ENCODE results near the gene DYRK2.

DYRK2 gene

DNA sequence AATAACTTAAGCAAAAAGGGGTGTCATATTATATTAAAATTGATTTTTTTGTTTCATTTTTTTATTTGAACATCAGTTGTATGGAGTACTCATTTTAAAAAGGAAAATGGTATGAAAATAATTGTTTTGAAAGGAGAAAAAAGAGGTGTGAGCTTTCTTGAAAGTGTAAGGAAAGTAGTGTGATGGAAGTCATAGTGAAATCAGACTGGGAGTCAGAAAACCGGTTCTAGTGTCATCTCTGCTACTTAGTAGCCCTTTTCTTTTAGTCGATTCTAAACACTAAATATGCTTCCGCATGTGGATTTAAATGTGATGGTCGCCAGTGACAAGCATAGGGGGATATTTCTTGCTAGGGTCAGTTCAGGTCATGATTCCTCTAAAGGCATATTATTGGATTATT, 1.8 kb upstream of the DYRK2 start:
- no peak for DNase-seq

DNA sequence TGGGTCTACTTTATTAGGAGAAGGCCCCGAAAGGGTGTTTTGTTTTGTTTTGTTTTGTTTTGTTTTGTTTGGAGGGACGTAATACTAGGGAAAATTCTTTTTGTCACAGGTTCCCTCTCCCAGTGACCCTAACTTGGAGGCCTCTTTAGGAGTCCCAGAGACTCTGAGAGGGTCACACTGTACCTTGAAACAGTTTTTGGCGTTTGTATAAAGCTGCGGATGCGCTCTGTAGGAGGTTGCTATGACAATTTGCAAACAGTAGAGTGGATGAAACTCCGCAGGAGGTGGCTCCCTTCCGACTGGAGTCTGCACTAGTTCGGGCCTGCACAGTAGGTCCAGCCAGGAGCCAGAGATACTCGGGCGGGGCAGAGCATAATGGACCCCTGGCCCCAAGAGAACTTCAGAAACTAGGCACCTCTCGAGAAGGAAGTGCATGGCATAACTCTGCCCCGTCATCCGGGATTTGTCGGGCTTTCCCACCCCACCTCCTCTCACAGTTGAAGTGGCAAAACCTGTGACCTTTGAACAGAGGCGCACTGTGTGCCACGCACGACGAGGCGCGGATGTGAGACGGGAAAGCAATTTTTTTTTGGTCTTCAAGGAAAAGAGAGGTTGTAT, 1.3 kb upstream of the DYRK2 start:
- DNase-seq, result no peak

DNA sequence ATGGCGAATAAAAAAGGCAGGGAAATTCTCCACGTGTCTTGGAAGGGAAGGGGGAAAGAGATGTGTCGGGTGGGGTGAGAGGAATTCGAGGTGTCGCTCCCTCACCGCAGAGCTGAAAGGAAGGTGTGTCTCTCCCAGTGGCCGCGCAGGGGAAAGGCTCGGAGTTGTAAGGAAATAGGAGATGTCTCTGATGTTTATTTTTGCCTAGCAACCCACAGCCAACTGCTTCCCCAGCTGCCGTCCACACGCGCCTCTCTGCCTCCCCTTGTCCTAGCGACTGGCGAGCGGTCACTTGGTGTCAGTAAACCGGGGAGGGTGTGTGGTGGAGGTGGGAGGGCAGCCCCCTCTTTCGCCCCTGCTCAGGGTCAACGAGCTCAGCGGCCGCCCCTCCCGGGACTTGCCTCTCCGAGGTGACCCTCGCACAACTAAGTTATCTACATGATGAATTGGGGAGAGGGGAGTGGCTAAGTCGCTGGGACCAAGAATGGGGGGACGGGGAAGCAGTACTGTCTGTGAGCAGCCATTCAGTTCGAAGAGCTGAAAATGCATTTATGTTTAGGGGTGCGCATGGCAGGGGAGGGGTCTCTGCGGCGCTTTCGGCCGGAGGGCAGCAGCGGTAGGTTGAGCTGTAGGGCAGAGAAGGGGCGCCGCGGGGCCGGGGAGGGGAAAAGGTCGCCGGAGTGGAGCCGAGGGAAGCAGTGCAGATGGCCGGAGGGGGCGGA, 585 bp upstream of the DYRK2 start:
- DNase-seq, result peak; percentile 2 to 61 (median 26)

DNA sequence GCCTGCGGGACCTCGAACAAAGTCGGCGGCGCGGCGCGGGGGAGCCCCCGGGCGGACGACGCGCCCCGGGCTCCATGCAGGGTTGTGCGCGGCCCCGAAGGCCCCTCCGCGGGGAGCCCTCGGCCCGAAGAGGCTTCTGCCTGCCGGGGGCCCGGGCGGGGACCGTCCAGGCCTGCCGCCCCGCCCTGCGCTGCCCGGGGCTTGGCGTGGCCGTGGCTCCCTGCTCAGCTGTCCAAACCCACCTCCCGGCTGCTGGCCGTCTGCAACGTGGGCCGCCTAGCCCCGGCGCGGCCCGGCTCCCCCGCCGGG, 670 bp downstream of the DYRK2 start:
- DNase-seq, result peak in 3 of 5 experiments; percentile 18 to 32 (median 25)

DNA sequence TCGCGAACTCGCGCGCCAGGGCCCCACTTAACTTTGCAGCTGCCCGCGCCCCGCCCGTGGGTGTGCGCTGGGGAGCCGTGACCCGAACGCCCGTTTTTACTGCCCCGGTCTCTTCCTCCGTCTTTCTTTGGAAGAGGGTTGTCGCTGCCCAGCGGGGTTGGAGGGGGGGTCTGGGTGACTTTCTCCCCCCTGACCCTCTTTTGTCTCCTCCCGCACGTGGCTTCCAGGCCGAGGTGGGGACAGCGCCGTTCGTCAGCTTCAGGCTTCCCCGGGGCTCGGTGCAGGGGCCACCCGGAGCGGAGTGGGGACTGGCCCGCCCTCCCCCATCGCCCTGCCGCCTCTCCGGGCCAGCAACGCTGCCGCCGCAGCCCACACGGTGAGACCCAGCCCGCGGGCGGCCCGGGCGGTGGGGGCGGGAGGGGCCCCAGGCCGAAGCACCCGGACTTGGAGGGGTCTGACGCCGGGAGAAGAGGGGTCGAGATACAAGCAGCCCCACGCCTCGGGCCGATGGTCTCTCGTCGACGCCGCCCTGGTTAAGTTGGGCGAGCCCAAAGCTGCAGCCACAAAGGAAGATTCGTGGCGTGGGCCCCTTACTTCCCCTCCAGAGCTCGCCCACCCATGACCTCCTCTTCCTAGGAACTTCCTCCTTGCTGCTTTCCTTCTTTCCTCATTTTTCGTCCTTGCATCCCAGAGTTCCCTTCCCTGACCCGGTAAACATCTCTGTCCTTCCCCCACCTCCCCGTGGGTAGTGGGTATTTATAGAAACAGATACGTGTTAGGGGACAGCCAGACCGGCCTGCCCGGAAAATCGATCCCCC, 1.2 kb downstream of the DYRK2 start:
- peak in 4 of 5 experiments; percentile 20 to 52 (median 26) for DNase-seq

DNA sequence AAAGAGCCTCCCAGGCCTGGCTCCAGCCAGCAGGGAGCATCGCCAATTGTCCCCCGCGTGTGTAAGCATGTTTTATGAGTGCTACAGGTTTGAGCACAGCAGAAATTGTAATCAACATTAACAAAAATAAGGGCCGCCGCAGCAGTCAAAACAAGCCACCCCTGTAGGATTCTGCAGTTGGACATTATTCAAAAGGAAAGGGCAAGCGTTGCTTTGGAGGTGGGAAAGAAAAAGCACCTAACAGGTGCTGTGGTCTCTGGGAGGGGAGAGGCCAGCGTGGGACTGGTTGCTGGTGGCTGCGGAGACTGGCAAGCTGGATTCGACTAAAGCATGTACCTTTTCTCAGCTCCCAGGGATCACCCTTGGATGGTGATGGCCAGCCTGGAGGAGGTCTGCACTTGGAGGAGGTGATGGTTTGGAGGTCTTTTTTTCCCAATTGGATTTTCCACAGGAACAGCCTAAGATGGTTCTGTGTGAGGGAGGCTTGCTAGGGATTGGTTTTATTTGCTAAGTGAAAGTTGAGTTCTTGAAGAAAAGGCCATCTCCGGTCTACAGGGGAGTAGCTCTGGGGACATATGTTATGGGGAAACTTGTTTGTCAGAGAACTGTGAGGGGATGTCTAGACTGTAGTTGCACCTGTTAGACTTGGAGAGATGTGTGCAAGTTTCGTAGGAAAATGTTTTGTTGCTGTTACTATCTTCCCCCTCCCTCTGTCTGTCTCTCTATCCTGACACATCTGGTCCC, 2.0 kb downstream of the DYRK2 start:
- peak in 2 of 5 experiments; percentile 20 to 42 for DNase-seq

DNA sequence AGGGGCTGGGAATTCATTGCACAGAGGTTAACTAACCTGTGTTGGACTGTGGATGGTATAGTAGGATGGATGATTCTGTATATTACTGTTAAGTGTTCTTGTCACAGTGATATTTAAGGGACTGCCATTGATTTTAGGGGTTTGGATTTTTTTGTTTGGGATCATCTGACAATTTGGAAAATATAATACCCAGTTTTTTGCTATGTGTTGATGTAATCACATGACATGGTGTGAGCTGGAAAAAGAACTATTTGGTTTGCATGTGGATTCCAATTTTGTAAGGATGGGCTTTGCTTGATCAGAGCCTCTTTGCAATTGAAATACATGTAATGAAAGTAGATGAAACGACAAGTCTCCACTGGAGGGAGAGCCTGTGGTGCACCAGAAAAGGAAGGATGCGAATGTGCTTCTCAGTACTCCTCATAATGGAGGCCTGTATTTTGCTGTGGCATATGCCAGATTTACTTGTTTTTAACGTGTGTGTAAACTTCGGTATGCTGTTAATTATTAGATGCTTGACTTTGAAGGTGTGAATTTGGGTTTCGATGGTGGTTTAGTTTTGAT, 2.7 kb downstream of the DYRK2 start:
- DNase-seq, result peak in 2 of 5 experiments; percentile 24 to 80

DNA sequence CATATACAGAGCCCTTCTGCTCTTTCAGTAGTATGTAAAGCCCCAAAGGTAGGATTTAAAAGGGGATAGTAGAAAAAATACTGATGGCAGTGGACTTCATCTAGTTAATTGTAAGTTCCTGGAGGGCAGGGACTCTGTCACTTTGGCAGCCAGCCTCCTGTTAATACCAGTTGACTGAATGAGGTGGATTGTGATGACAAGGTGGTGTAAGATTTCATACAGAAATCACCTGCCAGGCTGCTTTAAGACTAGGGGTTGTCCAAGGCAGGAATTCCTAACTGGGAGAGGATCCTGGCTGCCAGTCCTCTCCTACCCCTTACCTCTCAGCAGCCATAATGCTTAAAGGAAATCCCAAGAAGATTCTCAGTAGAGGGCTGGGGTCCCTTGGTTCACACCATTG, 7.3 kb downstream of the DYRK2 start:
- DNase-seq, result no peak

DNA sequence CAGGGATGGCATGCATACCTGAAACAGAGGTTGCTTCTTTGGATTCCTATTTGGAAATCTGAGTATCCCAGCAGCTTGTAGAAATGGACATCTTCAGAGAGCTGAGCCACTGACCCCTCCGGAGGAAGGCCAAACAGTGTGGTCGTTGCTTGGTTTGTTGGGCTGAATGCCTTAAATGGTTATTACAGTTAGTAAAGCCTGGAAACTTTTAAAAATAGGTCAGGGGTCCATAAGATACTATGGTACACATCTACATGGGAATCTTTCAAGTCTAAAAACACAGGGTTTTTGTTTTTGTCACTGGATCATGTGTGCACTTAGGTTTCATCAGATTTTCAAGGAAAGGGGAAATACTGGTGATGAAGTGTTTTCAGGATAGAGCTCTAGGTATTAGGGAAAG, 7.7 kb downstream of the DYRK2 start:
- DNase-seq, result no peak

DNA sequence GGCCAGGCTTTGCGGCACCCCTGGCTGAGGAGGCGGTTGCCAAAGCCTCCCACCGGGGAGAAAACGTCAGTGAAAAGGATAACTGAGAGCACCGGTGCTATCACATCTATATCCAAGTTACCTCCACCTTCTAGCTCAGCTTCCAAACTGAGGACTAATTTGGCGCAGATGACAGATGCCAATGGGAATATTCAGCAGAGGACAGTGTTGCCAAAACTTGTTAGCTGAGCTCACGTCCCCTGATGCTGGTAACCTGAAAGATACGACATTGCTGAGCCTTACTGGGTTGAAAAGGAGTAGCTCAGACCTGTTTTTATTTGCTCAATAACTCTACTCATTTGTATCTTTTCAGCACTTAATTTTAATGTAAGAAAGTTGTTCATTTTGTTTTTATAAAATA, 9.9 kb downstream of the DYRK2 start:
- no peak for DNase-seq

DNA sequence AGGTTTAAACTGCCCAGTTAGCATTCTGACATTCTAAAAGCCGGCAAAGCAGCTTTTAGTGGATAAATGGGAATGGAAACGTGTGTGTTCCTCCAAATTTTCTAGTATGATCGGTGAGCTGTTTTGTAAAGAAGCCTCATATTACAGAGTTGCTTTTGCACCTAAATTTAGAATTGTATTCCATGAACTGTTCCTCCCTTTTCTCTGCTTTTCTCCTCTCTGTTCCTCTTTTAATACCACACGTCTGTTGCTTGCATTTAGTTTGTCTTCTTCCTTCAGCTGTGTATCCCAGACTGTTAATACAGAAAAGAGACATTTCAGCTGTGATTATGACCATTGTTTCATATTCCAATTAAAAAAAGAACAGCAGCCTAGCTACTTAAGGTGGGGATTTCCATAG, 10.7 kb downstream of the DYRK2 start:
- DNase-seq, result no peak

DNA sequence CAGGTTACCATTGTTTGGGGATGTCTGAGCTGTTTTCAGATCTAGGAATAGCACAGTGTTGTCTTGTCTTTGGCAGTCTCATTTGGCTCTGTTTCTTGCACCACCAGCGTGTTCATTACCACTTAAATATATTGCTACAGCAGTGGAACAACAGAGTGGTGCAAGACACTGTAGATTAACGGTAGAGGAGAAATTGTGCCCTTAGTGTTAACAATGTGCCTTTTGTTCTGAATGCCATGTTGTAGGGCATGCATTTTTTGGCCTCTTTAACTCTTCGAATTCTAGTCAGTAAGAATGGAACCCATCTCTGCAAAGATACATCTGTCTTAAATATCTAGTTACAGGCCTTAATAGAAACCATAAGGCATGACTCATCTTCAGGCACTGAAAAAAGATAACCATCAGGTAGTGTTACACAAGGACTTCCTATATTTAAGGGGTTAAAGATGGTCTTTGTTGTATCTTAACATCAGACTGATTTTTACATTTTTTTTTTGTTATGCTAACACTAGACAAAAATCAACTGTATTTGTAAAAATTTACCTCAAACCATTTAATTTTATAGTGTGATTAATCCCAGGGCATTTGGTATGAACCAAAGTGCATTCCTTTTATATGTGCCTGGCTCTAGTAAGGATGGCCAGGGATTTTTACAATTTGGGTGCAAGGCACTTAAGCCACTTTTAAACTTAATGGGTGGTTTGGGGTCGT, 12.9 kb downstream of the DYRK2 start:
- peak in 1 of 5 experiments; percentile 54 for DNase-seq

DNA sequence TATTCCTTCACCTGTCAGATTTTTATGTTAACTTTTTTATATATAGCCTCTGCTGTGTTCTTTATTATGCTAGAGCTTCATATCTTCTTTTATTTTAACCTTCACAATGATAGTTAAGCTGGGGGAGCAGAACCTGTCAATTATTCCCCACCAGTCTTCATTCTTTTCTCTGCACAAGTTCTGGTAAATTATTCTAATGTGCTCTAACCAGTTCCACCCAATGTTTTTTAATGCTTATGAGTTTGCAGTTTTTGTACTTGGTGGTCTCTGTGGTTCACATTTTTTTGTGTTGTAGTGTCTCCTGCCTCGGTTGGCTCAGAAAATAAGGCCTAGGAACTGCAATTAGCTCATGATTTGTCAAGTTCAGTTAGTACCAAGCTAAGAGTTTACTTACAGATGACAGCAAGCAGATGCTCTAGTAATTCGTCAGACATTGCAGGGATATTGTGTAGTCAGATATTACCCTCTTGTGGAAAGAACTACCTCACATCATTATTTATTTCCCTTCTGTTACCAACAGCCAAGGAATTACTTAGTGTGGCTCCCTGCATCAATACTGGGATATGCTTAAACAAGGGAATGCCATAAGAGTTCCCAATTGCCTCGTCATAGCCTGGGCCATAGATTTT, 14.5 kb downstream of the DYRK2 start:
- no peak for DNase-seq

DNA sequence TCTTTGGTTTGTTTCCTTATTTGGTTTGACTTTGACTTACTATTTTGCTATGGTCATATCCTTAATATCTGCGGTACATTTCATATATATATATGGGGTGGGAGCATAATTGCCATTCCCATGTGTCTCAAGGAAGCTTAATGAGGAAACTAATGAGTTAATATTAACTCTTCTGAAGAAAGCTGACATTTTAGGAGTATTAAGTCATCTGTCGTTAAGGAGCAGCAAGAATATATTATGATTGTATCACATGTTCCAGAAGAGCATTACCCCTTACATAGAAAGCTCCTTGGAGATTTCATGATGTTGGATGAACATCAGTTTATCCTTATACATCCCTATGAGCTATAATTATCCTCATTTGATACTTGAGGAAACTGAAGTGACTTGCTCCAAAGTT, 15.6 kb downstream of the DYRK2 start:
- no peak for DNase-seq

DNA sequence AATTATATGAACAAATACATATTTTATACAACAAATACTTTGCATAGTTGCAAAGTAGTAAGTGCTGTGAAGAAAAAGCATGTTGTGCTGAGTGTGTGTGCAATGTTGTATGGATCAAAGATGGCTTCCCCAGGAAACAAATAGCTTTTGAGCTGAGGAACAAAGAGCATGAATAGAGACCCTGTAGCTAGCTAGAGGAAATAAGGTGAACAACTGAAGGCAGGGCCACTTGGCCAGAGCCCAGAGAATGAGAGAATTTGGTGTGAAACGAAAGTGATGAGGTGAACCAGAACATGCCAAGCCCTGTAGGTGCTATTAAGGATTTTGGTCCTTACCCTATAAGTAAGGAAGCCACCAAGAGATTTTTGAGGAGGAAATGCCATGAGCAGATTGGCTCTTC, 17.1 kb downstream of the DYRK2 start:
- no peak for DNase-seq

DNA sequence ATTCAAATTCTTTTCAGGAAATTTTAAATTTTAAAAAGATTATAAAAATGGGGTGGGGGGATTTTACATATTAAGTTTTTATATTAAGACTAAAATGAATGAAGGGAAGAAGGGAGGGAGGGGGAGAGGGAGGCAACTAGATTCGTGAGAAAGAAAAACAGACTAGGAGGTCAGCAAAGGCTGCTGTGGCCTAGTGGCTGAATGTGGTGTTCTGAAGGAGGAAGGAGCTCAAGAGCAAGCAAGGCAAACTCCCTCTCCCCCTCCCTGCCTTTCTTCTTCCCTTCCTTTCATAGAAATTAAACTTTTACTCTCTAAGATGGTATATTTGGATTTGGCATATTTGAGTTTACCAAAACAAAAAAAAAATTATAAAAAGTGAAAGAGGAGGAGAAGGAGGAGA, 18.1 kb downstream of the DYRK2 start:
- no peak for DNase-seq

DNA sequence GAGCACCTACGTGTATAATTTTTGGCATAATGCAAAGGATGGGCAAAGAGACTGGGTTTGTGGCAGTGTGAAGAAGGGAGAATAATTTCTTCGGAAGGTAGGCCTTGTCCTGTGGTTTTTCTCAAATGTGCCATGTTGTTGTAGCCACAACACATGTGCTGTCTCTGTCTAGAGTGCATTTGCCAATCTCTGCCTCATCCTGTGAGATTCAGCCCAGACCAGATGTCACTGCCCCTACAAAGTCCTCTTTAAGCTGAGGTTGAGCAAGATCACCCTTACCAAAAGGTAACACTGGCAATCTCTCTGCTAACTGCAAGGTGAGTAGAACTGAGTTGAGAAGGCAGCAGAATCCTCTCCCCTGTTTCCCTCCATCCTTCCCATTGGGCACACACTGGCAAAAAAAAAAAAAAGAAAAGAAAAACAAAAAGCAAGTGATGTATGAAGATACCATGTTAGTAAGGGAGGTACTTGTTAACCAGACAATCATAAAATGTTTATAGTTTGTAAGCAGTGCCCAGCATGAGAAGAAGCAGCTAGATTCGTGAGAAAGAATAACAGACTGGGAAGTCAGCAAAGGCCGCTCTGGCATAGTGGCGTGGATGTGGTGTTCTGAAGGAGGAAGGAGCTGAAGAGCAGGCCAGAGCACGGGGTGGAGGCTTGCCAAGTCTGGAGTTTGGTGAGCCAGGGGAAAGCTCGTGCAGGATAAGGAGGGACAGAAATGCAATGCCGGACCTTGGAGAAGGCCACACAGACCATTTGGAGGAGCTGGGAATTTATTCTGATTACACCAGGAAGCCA, 18.9 kb downstream of the DYRK2 start:
- no peak for DNase-seq

DNA sequence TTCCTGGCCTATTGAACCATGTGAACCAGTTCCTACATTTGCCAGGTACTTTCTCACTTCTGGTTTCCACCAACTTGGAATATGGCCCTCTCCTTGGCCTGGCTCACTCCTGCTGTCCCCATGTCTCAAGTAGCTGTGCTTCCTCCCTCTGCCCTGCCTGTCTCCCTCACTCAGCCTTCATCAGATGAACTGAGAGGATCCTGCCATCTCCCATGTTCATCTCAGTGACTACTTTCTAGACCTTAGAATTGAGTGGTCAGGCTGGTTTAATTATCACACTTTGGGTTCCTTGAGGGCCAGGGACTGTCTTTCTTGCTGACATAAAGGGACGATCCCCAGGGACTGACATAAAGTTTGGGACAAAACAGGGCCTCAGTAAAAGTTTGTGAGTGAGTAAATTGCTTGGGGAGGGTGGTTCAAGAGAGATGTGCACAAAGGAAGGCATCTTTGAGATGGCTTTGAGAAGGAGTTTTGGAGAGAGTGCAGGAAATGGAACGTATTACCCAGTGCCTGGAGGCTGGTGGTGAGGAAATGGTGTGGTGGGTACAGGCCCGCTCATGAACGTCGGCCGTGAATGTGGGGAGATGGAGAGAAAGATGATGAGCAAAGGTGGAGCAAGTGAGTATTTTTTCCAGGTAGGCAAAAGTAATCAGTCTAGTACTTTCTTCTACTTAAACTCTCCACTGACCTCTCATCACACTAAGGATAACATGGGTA, 20.8 kb downstream of the DYRK2 start:
- DNase-seq, result no peak

DNA sequence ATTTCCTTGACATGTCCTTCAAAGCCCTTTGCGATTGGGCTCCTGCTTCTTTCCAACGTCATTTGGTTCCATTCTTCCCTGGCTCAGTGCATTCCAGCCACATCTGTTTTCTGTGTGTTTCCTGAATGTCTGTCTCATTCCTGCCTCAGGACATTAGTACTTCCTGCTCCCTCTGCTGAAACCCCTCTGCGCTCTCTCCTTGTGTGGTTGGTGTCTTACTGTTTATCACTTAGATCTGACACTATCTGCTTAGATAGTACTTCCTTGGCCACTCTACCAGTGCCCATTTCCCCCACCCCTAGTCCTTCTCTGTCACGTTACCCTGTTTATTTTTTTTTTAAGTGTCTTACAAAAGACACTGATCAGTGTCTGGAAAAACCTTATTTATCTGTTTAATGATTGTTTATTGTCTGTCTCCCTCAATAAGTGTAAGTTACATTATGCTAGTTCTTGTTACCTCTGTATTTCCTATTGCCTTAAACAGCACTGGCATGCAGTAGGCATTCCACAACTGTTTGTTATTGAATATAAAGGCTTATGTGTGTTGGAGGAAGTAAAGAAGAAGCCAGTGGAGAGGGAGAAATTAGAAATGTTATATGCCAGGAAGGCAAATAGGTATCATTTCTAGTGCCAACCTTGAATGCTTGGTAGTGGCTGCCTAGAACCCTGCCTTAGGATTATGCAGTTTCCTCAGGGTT, 21.5 kb downstream of the DYRK2 start:
- no peak for DNase-seq

DNA sequence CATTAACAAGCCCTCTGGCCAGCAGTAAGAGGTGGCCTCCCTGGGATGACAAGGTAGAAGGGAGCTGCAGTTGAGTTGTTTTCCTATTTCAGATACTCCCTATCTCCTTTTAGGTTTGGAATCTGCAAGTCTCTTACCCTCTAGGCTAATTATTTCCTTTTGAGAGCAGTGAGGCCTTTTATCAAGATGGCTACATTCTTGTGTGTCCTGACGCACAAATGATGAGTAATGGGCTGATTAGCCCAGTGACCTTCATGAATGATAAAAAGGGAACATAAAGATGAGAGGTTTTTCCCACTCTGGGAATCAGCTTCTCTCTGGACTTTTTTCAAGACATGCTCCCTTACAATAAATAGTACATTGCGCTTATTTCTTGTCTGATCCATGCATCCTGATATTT, 22.9 kb downstream of the DYRK2 start:
- DNase-seq, result no peak
